22Rv1 (cell line): ENCODE data around the gene CASP4.

Source experiments
- ZFX ChIP-seq: fragments of 450-650 bp; IDR thresholded peaks from 2 replicates; pipeline ENCODE4 v1.6.1; 2017; ENCODE audit warnings: antibody characterized with exemption, borderline replicate concordance
- TF ChIP-seq, protein P1 (sequence below): fragments of 450-650 bp; IDR thresholded peaks from 2 replicates; pipeline ENCODE4 v1.5.1; 2017; ENCODE audit warnings: mild to moderate bottlenecking

DNA sequence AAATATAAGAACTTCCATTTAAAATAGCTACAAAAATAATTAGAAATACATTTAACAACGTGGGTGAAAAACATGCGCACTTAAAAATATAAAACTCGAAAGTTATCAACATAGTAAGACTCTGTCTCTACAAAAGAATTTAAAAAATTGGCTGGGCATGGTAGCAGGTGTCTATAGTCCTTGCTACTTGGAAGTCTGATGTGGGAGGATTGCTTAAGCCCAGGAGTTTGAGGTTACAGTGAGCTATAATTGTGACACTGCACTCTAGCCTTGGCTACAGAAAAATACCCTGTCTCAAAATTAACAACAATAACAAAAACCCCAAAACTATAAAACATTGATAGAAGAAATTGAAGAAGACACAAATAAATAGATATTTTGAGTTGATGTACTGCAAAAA is 56.3 kb downstream of the CASP4 start:
- TF ChIP-seq, protein P1, sequence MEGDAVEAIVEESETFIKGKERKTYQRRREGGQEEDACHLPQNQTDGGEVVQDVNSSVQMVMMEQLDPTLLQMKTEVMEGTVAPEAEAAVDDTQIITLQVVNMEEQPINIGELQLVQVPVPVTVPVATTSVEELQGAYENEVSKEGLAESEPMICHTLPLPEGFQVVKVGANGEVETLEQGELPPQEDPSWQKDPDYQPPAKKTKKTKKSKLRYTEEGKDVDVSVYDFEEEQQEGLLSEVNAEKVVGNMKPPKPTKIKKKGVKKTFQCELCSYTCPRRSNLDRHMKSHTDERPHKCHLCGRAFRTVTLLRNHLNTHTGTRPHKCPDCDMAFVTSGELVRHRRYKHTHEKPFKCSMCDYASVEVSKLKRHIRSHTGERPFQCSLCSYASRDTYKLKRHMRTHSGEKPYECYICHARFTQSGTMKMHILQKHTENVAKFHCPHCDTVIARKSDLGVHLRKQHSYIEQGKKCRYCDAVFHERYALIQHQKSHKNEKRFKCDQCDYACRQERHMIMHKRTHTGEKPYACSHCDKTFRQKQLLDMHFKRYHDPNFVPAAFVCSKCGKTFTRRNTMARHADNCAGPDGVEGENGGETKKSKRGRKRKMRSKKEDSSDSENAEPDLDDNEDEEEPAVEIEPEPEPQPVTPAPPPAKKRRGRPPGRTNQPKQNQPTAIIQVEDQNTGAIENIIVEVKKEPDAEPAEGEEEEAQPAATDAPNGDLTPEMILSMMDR = no peak
- TF ChIP-seq ZFX = no peak
